Right cardiac atrium (tissue), 5 donors: ENCODE results near the gene APRT. TPM values are rescaled to one million over a fixed set of nuclear protein-coding genes. Genes with fewer than 3 reads are reported as not detected.
"Not testable (repeated sequence)": the region's sequence is repeated elsewhere in the genome, so short reads cannot be mapped to it uniquely, and the experiment has no call there.

Experiments
- ATAC-seq, 2 donors: fragments of 200-7000 bp; cut with Tn5 transposase; one replicate each; pipeline versions ENCODE4 v1.8.0 to v1.9.1; 2020; ENCODE audit warnings: moderate library complexity in 2 of 2, mild to moderate bottlenecking in 1 of 2
- DNase-seq, 3 donors: peaks; one replicate each; pipeline ENCODE4 v3.0.0-alpha.2; 2020
- H3K27ac ChIP-seq: one replicate; pipeline ENCODE4 v1.5.1; 2013; ENCODE audit warnings: mild to moderate bottlenecking, low read length, control low read depth, moderate library complexity
- H3K27me3 ChIP-seq: one replicate; pipeline ENCODE4 v1.6.1; 2013; ENCODE audit not compliant: control insufficient read depth, insufficient read depth
- H3K4me1 ChIP-seq: one replicate; pipeline ENCODE4 v1.6.1; 2013; ENCODE audit warnings: low read length; ENCODE audit not compliant: control insufficient read depth, insufficient read depth
- H3K4me3 ChIP-seq: one replicate; pipeline ENCODE4 v1.5.1; 2013; ENCODE audit warnings: low read length, control low read depth
- H3K9me3 ChIP-seq: one replicate; pipeline ENCODE4 v1.6.1; 2013; ENCODE audit warnings: low read length; ENCODE audit not compliant: control insufficient read depth
- WGBS: extraction: QIAGEN DNeasy Blood & Tissue Kit; methylation state at CpG from one replicate; pipeline ENCODE4 v1.1.7; 2013; 5-methylcytosine and 5-hydroxymethylcytosine counted together
- intact Hi-C, 4 donors: fragments of 100-400 bp; cut with DNase I; formaldehyde crosslinking; loops; one replicate each; pipeline versions ENCODE4 v1.11.0 to v1.14.0; 2022 to 2023
- polyA plus RNA-seq: library from polyadenylated mRNA; stranded (reverse); fragments of 200-250 nt; gene quantifications from one replicate; pipeline ENCODE4 v1.2.3, GENCODE V29; 2013
- total RNA-seq, 4 donors: library from RNA; stranded (reverse); fragmentation: NEBNext Ultra II Directional; extraction: Animal tissue kit (Norgen Biotek cat#: 25700); gene quantifications; one replicate each; pipeline ENCODE4 v1.2.1, GENCODE V29; 2021
- donor health status: healthy with polysubstance abuse.
- donor health status: DM: no; HTN: yes; CAD: no.
- donor health status: DM: no; HTN: no; CAD: no.
- donor health status: DM: no; HTN: yes; CAD: no; lungs with severe emphysema.
- donor health status: DM: yes; HTN: yes; CAD: no.

Gene APRT
- total and polyA plus RNA-seq, 5 donors, result 40.8 to 82.0 (median 51.6) TPM

GRCh38 chr16:88831838-88832237 lies 20.1 kb upstream of the APRT start:
- DNase-seq (no peak), ATAC-seq (peak in 1 of 2 donors; percentile 6)
- H3K9me3 ChIP-seq, result no peaks in the 10 kb centered on the region
- no peaks in the 10 kb centered on the region for H3K27me3 ChIP-seq
- no peak overlapping the region for H3K4me3 ChIP-seq
- 82% methylated on average over 13 of the region's 13 CpGs for WGBS
- intact Hi-C loops, result no loop called here
- no peaks in the 10 kb centered on the region for H3K4me1 ChIP-seq
- H3K27ac ChIP-seq, result no peak overlapping the region

- Histone ChIP-seq H3K27ac (no peak overlapping the region), H3K27me3 (no peaks in the 10 kb centered on the region), H3K4me3 (no peak overlapping the region), H3K9me3 (no peaks in the 10 kb centered on the region), H3K4me1 (no peaks in the 10 kb centered on the region)
- ATAC-seq, result no peak
- 92% methylated on average over 14 of the region's 14 CpGs for WGBS
- intact Hi-C loops, result no loop called here
- no peak for DNase-seq
These were observed 19.1 kb upstream of the APRT start for GRCh38 chr16:88830783-88831182.

- WGBS, result 55% methylated on average over 11 of the region's 11 CpGs
These were observed 18.5 kb upstream of the APRT start for GRCh38 chr16:88830258-88830657.

GRCh38 chr16:88828711-88829110 lies 17.0 kb upstream of the APRT start:
- 89% methylated on average over 24 of the region's 24 CpGs for WGBS
- ATAC-seq (no peak), DNase-seq (no peak)
- no peaks in the 10 kb centered on the region for H3K9me3 ChIP-seq
- no peak overlapping the region for H3K27ac ChIP-seq
- intact Hi-C loops, result no loop called here
- no peak overlapping the region for H3K4me3 ChIP-seq
- no peaks in the 10 kb centered on the region for H3K27me3 ChIP-seq
- no peaks in the 10 kb centered on the region for H3K4me1 ChIP-seq

More at GRCh38 chr16:88830258-88830657, 18.5 kb upstream of the APRT start:
- intact Hi-C loops, result no loop called here
- Histone ChIP-seq H3K9me3 (no peaks in the 10 kb centered on the region), H3K27ac (no peak overlapping the region), H3K27me3 (no peaks in the 10 kb centered on the region), H3K4me3 (no peak overlapping the region), H3K4me1 (no peaks in the 10 kb centered on the region)
- peak; percentile 64 to 65 for ATAC-seq
- DNase-seq, result peak; percentile 72 to 82 (median 79)

GRCh38 chr16:88827727-88828126 lies 16.0 kb upstream of the APRT start:
- ATAC-seq, result no peak
- 92% methylated on average over 21 of the region's 21 CpGs for WGBS
- Histone ChIP-seq H3K27me3 (no peaks in the 10 kb centered on the region), H3K27ac (no peak overlapping the region), H3K4me1 (no peaks in the 10 kb centered on the region), H3K4me3 (no peak overlapping the region), H3K9me3 (no peaks in the 10 kb centered on the region)
- no peak for DNase-seq
- intact Hi-C loops, result no loop called here

GRCh38 chr16:88826070-88826840 lies 14.5 kb upstream of the APRT start:
- H3K4me3 ChIP-seq, result no peak overlapping the region
- no peaks in the 10 kb centered on the region for H3K9me3 ChIP-seq
- no peaks in the 10 kb centered on the region for H3K4me1 ChIP-seq
- H3K27me3 ChIP-seq, result no peaks in the 10 kb centered on the region
- intact Hi-C loops, result no loop called here
- DNase-seq, result no peak
- WGBS, result 95% methylated on average over 26 of the region's 26 CpGs
- no peak for ATAC-seq
- H3K27ac ChIP-seq, result no peak overlapping the region

GRCh38 chr16:88825146-88825545 lies 13.4 kb upstream of the APRT start:
- intact Hi-C loops, result no loop called here

GRCh38 chr16:88824256-88825077 lies 12.7 kb upstream of the APRT start:
- no peaks in the 10 kb centered on the region for H3K9me3 ChIP-seq
- H3K4me1 ChIP-seq, result no peaks in the 10 kb centered on the region
- H3K27ac ChIP-seq, result no peak overlapping the region
- intact Hi-C loops, result no loop called here
- no peaks in the 10 kb centered on the region for H3K27me3 ChIP-seq
- H3K4me3 ChIP-seq, result no peak overlapping the region
- 88% methylated on average over 33 of the region's 33 CpGs for WGBS
- ATAC-seq (no peak), DNase-seq (no peak)

More at GRCh38 chr16:88825146-88825545, 13.4 kb upstream of the APRT start:
- DNase-seq, result no peak
- WGBS, result 97% methylated on average over 12 of the region's 12 CpGs
- H3K4me3 ChIP-seq, result no peak overlapping the region
- H3K9me3 ChIP-seq, result no peaks in the 10 kb centered on the region
- no peaks in the 10 kb centered on the region for H3K27me3 ChIP-seq
- no peak for ATAC-seq
- no peak overlapping the region for H3K27ac ChIP-seq
- H3K4me1 ChIP-seq, result no peaks in the 10 kb centered on the region

- DNase-seq, H3K27ac ChIP-seq, H3K27me3 ChIP-seq, H3K4me3 ChIP-seq, intact Hi-C loops, H3K9me3 ChIP-seq, H3K4me1 ChIP-seq, ATAC-seq: not testable (repeated sequence)
- WGBS, result 98% methylated on average over 30 of the region's 31 CpGs
These were observed 11.9 kb upstream of the APRT start for GRCh38 chr16:88823646-88824045.

GRCh38 chr16:88822281-88823040 lies 10.7 kb upstream of the APRT start:
- H3K27ac ChIP-seq, result no peak overlapping the region
- 93% methylated on average over 24 of the region's 24 CpGs for WGBS
- intact Hi-C loops, result no loop called here
- H3K4me1 ChIP-seq, result no peaks in the 10 kb centered on the region
- no peak overlapping the region for H3K4me3 ChIP-seq
- DNase-seq (no peak), ATAC-seq (no peak)
- no peaks in the 10 kb centered on the region for H3K27me3 ChIP-seq
- no peaks in the 10 kb centered on the region for H3K9me3 ChIP-seq
